ENCODE data around the gene UBFD1.
"Not testable (repeated sequence)": the region's sequence is repeated elsewhere in the genome, so short reads cannot be mapped to it uniquely, and the experiment has no call there.

UBFD1 gene

GRCh38 chr16:23556881-23557778 is at the start of gene UBFD1, which contains the start of gene EARS2:
UBFD1 (plus strand) TSS chr16:23557727; CDS start chr16:23557743, 16 bp downstream.
EARS2 (minus strand) TSS chr16:23557350; CDS start chr16:23557343, 7 bp downstream.
- peak; percentile 94 to 97 for DNase-seq (ENCODE audit: low read depth in 2 of 2, low spot score in 1 of 2)

DNA sequence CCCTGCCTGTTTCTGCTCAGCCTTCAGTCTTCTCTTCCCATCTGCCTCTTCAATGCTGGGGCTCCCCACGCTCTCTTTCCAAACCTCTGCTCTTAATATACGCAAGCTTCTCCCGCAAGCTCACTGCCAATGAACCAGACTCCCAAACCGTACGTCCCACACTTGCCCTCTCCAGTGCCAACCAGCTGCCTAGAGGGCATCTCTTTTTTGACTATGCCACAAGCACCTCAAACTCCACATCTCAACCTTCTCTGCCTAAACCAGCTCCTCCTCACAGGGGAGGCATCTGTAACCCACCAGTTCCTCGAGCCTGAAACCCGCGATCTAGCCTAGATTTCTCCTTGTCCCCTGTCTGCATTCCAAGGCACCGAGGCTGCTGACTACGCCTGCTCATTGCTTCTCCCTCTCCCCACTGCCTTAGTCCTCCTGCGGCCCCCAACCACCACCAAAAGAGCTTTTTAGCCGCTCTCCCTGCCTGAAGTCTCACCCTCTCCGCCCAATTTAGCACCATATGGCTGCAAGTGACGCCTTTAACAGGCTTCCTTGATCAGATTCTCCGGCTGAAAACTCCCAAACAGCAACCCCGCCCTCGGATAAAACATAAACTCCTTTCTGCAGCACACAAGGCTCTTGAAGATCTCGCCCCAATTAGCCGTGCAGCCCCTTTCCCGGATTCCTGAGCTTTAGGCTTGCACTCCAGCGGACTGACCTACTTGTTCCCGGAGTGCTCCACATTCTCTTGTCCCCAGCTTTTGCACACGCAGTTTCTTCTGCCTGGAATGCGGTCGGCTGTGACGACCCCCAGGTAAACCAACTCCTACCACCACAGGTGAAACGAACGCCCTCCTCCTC is 48.7 kb upstream of the UBFD1 start:
- no peak for DNase-seq (ENCODE audit: low read depth in 2 of 2, low spot score in 1 of 2)

- no peak for DNase-seq (ENCODE audit: low read depth in 2 of 2, low spot score in 1 of 2)
Measured at GRCh38 chr16:23509441-23509754, 48.1 kb upstream of the UBFD1 start.

- no peak for DNase-seq (ENCODE audit: low read depth in 2 of 2, low spot score in 1 of 2)
Measured at GRCh38 chr16:23509782-23510163, 47.8 kb upstream of the UBFD1 start.

GRCh38 chr16:23510164-23510914 is 47.2 kb upstream of the UBFD1 start, which contains the start of gene GGA2:
GGA2 (minus strand) TSS chr16:23510494; CDS start chr16:23510411, 83 bp downstream.
- peak; percentile 48 to 63 for DNase-seq (ENCODE audit: low read depth in 2 of 2, low spot score in 1 of 2)

- DNase-seq (ENCODE audit: low read depth in 2 of 2, low spot score in 1 of 2) = not testable (repeated sequence)
Measured at GRCh38 chr16:23510915-23511270, 46.6 kb upstream of the UBFD1 start.

- DNase-seq (ENCODE audit: low read depth in 2 of 2, low spot score in 1 of 2) = no peak
Measured at GRCh38 chr16:23511731-23512130, 45.8 kb upstream of the UBFD1 start.

DNA sequence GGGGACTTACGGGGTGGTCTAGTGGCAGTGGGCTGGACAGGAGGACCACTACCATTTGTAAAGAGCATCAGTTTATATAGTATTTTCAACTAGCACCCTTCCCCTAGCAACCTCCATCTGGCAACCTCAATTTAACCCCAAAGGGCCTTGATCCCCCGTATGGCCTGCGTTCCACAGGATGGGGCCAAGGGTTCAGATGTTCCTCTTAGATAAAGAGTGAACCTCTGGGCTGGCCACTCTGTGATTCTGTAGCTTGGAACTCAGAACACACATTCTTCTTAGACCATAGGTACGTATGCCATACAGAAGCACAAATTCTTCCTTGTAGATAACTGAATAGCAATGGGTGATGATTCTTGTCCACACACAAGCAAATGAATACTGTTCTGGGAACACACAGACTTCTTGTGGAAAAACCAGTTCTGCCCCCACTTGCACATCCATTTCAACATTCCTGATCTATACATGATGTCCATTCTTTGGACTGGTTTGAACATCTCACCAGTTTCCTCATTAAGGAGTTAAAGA is 45.3 kb upstream of the UBFD1 start:
- no peak for DNase-seq (ENCODE audit: low read depth in 2 of 2, low spot score in 1 of 2)

- no peak for DNase-seq (ENCODE audit: low read depth in 2 of 2, low spot score in 1 of 2)
Measured at GRCh38 chr16:23514381-23515152, 43.0 kb upstream of the UBFD1 start.

DNA sequence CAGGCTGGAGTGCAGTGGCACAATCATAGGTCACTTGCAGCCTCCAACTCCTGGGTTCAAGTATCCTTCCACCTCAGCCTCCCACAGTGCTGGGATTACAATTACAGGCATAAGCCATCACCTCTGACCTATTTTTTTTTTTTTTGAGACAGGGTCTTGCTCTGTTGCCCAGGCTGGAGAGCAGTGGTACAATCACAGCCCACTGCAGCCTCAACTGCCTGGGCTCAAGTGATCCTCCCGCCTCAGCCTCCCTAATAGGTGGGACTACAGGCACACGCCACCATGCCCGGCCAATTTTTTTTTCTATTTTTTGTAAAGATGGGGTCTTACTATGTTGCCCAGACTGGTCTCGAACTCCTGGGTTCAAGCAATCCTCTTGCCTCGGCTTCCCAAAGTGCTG is 41.6 kb upstream of the UBFD1 start:
- DNase-seq (ENCODE audit: low read depth in 2 of 2, low spot score in 1 of 2) = no peak

- DNase-seq (ENCODE audit: low read depth in 2 of 2, low spot score in 1 of 2) = no peak
Measured at GRCh38 chr16:23516366-23517137, 41.0 kb upstream of the UBFD1 start.

DNA sequence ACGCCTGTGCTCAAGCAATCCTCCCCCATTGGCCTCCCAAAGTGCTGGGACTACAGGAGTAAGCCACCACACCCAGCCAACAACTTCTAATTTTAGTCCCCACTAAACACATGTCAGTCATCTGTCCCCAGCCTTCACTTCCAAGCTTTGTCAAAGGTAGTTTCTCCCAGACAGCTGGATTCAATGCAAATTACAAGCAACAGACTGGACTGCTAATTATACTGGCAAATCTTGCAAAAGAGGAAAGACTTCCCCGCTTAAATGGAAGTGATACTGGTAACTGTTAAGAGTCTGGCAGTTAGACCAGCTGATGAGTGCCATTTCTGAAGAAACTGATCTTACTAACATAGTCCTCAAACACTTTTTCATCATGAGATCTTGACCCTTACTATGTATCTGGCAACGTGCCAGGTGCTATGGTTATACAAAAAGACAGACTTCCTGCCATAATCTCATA is 39.1 kb upstream of the UBFD1 start:
- DNase-seq (ENCODE audit: low read depth in 2 of 2, low spot score in 1 of 2) = no peak

- DNase-seq (ENCODE audit: low read depth in 2 of 2, low spot score in 1 of 2) = no peak
Measured at GRCh38 chr16:23519282-23519681, 38.2 kb upstream of the UBFD1 start.

DNA sequence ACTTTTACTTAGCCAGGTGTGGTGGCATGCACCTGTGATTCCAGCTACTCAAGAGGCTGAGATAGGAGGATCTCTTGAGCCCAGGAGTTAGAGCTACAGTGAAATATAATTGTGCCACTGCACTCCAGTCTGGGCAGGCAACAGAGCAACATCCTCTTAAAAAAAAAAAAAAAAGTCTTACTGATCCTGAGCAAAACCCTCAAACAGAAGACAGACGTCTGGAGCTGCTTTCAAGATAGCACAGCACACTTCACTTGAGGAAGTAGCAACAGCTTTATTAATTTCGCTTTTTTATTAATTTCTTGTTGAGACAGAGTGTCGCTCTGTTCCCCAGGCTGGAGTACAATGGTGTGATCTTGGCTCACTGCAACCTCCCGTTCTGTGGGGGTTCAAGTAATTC is 37.0 kb upstream of the UBFD1 start:
- DNase-seq (ENCODE audit: low read depth in 2 of 2, low spot score in 1 of 2) = no peak

DNA sequence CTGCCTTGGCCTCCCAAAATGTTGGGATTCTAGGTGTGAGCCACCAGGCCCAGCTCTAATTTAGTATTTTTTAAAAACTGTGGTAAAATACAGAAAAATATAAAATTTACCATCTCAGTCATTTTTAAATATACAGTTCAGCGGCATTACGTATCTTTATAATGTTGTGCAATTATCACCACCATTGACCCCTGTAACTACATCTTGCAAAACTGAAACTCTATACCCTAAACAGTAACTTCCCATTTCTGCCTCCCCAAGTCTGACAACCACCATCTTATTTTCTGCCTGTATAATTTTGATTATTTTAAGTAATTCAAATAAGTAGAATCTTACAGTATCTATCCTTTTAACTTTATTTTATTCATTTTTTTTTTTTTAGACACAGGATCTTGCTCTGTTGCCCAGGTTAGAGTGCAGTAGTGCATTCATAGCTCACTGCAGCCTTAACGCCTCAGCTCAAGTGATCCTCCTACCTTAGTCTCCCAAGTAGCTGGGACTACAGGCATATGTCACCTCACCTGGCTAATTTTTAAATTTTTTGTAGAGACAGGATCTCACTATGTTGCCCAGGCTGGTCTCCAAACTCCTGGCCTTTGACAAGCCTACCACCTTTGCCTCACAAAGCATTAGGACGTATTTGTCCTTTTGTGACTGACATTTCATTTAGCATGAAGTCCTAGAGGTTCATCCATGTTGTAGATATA is 36.3 kb upstream of the UBFD1 start:
- no peak for DNase-seq (ENCODE audit: low read depth in 2 of 2, low spot score in 1 of 2)

DNA sequence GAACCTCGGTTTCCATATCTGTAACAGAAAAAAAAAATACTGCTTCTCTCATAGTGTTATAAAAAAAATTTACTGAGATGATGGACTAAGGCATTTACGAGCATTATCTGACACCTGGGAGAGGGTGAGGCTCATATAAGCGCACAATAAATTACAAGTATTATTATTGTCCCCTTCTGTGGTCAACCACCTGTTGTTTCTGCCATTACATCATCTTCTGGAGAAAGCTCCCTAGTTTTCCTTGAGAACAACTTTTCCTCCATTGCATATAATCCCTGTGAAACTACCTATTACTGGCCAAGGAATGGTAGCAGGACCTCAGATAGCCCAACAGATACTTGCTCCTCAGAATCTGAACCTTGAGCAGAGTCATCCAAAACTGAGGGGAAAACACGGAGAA is 35.6 kb upstream of the UBFD1 start:
- DNase-seq (ENCODE audit: low read depth in 2 of 2, low spot score in 1 of 2) = no peak

DNA sequence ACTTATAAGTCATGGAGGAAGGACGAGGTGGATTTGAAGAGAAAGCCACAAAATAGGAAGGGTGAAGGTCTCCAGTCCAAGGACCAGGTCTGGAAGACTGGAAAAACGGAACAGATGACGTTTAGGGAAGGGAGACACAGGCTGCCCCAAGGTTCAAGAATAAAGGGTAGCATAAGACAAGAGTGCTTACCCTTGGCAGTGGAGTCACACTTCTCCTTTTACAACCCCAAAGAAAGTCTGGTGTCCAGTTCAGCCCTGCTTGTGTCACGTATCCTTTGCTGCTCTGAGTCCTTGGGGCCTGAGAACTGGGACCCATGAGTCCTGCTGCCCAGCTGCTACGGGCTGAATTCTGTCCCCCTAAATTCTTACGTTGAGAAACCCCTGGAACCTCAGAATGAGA is 34.2 kb upstream of the UBFD1 start:
- no peak for DNase-seq (ENCODE audit: low read depth in 2 of 2, low spot score in 1 of 2)

- no peak for DNase-seq (ENCODE audit: low read depth in 2 of 2, low spot score in 1 of 2)
Measured at GRCh38 chr16:23523876-23524385, 33.6 kb upstream of the UBFD1 start.

DNA sequence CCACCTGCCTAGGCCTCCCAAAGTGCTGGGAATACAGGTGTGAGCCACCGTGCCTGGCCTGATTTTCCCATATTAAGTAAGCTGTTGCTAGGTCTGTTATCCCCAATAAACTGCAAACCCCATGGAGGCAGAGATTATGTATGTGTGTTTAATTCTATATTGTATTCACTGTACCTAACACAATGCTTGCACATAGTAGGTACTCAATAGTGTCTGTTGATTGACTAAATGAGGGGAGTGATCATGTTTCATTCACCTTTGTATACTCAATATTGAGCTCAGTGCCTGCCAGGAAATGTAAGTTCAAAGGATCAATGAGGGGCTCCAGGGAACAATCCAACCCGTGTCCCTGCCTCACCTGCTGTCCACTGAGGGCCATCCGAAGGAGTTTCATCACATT is 32.6 kb upstream of the UBFD1 start:
- DNase-seq (ENCODE audit: low read depth in 2 of 2, low spot score in 1 of 2) = no peak
